ENCODE measurements around the gene PTAFR. TPM values are rescaled to one million over a fixed set of nuclear protein-coding genes. Genes with fewer than 3 reads are reported as not detected.

The PTAFR gene
- total RNA-seq, 6 experiments from 2014 or later: 0.26 to 0.57 (median 0.43) TPM

DNA sequence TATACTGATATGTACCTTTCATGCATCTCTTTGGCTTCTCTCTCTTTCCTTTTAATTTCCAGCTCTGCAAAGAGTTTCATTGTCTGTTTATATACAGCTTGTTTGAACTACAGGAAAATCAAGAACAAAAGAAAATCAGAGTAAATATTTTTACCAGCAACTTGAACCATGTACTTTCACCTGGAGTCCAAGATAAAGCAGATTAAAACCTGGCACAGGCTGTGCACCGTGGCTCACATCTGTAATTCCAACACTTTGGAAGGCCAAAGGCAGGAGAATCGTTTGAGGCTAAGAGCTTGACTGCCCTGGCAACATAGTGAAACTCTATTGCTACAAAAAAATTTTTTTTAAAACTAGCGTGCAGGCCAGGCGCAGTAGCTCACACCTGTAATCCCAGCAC, 28.8 kb upstream of the PTAFR start:
- no peaks in the 10 kb centered on the region for H3K27me3 Mint-ChIP-seq (ENCODE audit: insufficient read depth)
- H3K4me1 Mint-ChIP-seq (ENCODE audit: low read depth): no peaks in the 10 kb centered on the region
- H3K9me3 Mint-ChIP-seq: no peaks in the 10 kb centered on the region
- TF ChIP-seq, protein P1, sequence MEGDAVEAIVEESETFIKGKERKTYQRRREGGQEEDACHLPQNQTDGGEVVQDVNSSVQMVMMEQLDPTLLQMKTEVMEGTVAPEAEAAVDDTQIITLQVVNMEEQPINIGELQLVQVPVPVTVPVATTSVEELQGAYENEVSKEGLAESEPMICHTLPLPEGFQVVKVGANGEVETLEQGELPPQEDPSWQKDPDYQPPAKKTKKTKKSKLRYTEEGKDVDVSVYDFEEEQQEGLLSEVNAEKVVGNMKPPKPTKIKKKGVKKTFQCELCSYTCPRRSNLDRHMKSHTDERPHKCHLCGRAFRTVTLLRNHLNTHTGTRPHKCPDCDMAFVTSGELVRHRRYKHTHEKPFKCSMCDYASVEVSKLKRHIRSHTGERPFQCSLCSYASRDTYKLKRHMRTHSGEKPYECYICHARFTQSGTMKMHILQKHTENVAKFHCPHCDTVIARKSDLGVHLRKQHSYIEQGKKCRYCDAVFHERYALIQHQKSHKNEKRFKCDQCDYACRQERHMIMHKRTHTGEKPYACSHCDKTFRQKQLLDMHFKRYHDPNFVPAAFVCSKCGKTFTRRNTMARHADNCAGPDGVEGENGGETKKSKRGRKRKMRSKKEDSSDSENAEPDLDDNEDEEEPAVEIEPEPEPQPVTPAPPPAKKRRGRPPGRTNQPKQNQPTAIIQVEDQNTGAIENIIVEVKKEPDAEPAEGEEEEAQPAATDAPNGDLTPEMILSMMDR (IDR thresholded peaks at IDR 0.05): no peak
- peaks cover 14% of the 10 kb centered on the region for H3K36me3 Mint-ChIP-seq (ENCODE audit: low read depth)
- DNase-seq: no peak
- no peak overlapping the region for H3K4me3 Mint-ChIP-seq
- no peak overlapping the region for H3K27ac Mint-ChIP-seq

DNA sequence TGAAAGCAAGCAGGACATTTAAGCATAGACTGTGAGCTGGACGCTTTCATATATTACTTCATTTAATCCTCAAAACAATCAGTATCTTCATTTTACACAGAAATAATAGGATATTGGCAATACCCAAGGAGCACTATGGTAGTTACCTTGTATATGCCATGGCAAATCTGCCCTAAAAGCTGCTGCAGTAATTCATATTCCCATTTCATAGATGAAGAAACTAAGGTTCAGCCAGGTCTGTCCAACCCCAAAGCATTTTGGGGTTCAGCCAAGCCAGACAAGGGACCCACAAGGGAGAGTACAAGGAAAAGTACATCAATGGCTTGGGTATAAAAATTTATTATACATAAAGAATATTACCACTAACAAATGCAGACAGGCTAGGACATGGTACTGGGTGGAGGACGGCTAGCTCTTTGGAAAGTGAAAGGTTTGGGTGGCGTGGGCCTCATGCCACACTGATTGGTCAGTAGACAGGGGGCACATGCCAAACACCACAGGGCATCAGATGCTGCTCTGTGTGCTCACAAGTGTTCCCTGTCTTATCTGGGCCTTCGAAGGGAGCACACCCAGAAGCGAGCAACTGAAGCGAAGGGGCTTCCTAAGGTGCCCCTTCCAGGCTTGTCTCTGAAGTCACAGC, 23.9 kb upstream of the PTAFR start:
- TF ChIP-seq, protein P1 (IDR thresholded peaks at IDR 0.05): no peak
- Mint-ChIP-seq H3K4me1 (ENCODE audit: low read depth) (no peaks in the 10 kb centered on the region), H3K36me3 (ENCODE audit: low read depth) (peaks cover 20% of the 10 kb centered on the region), H3K9me3 (no peaks in the 10 kb centered on the region), H3K4me3 (no peak overlapping the region), H3K27ac (no peak overlapping the region), H3K27me3 (ENCODE audit: insufficient read depth) (peaks cover 2% of the 10 kb centered on the region)
- DNase-seq: no peak

DNA sequence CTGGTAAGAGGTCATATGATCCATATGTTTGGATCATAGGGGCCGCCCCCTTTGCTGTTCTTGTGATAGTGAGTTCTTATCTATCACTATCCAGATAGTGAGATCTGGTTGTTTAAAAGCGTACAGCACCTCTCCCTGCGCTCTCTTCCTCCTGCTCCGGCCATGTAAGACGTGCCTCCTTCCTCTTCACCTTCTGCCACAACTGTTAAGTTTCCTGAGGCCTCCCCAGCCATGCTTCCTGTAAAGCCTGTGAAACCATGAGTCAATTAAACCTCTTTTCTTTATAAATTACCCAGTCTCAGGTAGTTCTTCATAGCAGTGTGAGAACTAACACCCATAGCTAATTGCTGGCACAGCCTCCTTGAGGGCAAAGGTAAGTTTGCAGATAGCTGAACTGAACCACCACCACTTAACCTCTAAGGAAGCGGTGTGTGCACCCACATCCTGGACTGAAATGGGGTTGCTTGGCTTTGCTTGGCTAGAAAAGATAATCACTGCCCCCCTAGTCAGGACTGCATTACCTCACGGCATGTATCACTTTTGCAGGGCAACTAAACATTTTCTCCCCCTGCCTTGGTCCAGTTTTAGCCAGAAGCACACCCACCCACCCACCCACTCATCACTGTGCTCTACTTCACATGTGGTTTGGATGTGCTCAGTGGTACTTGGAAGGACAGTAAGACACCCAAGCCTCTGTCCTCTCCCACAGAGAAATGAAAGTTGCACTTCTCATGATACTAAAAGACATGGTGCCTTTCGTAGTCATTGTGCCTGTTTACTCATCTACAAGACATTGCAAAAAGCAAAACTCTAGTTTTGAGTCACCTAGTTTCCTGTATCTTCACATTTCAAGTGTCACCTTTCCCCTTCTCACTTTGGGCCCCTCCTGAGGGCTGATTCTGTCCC, 23.1 kb upstream of the PTAFR start:
- Mint-ChIP-seq H3K4me3 (no peak overlapping the region), H3K36me3 (ENCODE audit: low read depth) (peaks cover 20% of the 10 kb centered on the region), H3K27me3 (ENCODE audit: insufficient read depth) (peaks cover 2% of the 10 kb centered on the region), H3K27ac (no peak overlapping the region), H3K9me3 (no peaks in the 10 kb centered on the region), H3K4me1 (ENCODE audit: low read depth) (no peaks in the 10 kb centered on the region)
- no peak for DNase-seq
- TF ChIP-seq, protein P1 (IDR thresholded peaks at IDR 0.05): no peak

DNA sequence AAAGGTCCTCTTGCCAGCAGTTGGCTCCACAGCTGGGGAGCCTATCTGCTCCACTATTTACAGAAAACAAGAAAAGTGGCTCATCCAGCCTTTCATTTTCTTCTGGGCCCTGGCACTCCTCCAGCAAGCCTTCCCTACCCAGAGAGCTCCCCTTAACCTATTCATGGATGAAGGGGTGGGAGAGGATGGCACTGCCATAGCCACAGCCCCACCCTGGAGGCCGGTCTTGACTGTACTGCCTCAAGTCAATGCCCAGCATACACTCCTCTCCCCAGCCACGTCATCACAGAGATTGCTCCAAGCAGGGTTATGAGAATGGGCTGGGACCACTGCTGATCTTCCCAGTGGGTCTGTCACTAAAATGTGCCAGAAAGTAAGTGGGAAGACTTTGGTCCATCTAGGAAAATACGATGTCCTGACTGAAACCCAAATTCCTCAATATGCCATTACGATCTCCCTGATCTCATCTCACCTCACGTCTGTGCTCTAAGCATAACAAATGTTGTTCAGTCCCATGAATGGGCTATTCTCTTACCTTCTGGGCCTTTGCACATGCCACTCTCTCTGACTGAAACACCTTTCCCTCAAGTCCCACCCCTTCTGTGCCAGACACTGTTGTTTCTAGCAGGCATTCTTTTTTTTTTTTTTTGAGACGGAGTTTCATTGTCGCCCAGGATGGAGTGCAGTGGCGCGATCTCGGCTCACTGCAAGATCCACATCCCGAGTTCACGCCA, 21.4 kb upstream of the PTAFR start:
- peaks cover 2% of the 10 kb centered on the region for H3K27me3 Mint-ChIP-seq (ENCODE audit: insufficient read depth)
- H3K36me3 Mint-ChIP-seq (ENCODE audit: low read depth): peaks cover 14% of the 10 kb centered on the region
- TF ChIP-seq, protein P1 (IDR thresholded peaks at IDR 0.05): no peak
- peak overlapping the region; percentile 22 for H3K27ac Mint-ChIP-seq
- DNase-seq: no peak
- no peaks in the 10 kb centered on the region for H3K9me3 Mint-ChIP-seq
- H3K4me1 Mint-ChIP-seq (ENCODE audit: low read depth): no peaks in the 10 kb centered on the region
- no peak overlapping the region for H3K4me3 Mint-ChIP-seq

DNA sequence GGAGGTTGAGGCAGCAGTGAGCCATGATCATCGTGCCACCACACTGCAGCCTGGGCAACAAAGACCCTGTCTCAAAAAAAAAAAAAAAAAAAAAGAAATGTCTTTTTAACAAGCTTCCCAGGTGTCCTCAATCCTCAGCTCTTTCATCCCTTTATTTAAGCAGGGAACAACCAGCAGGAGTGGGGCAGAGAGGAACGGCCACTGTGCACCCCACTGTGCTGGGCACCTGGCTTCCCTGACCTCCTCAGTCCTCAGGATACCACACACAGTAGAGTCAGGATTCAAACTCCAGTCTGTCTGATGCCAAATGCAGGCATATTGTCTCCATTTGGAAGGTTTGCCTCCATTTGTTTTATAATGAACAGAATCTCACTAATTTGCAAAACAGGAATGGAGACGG, 19.8 kb upstream of the PTAFR start:
- Mint-ChIP-seq H3K27ac (no peak overlapping the region), H3K9me3 (no peaks in the 10 kb centered on the region), H3K36me3 (ENCODE audit: low read depth) (peaks cover 13% of the 10 kb centered on the region), H3K27me3 (ENCODE audit: insufficient read depth) (peaks cover 3% of the 10 kb centered on the region), H3K4me1 (ENCODE audit: low read depth) (no peaks in the 10 kb centered on the region), H3K4me3 (no peak overlapping the region)
- TF ChIP-seq, protein P1 (IDR thresholded peaks at IDR 0.05): no peak
- DNase-seq: no peak

Data from HFFc6 (cell line).